NCI-H345 treated with DMSO at 0.1 percent for 48 hours (cell line): ENCODE data around the gene ANO9.
"Not testable (repeated sequence)": the region's sequence is repeated elsewhere in the genome, so short reads cannot be mapped to it uniquely, and the experiment has no call there.

Experiments
- DNase-seq: peaks from one replicate; lab custom pipeline; 2025; ENCODE audit not compliant: unreplicated experiment; lab: John Stamatoyannopoulos, UW

The ANO9 gene

GRCh38 chr11:389369-389768, 52.4 kb downstream of the ANO9 start:
- not testable (repeated sequence) for DNase-seq

- DNase-seq, result no peak
These were observed 54.5 kb downstream of the ANO9 start for GRCh38 chr11:387193-387793.

- DNase-seq, result no peak
These were observed 55.3 kb downstream of the ANO9 start for GRCh38 chr11:386483-386882.

GRCh38 chr11:385594-386351, 56.0 kb downstream of the ANO9 start:
- no peak for DNase-seq

- DNase-seq, result no peak
These were observed 57.3 kb downstream of the ANO9 start for GRCh38 chr11:384511-384910.

GRCh38 chr11:383431-383830, 58.4 kb downstream of the ANO9 start:
- DNase-seq, result no peak

GRCh38 chr11:382081-382629, 59.7 kb downstream of the ANO9 start:
- no peak for DNase-seq

- DNase-seq, result no peak
These were observed 60.2 kb downstream of the ANO9 start for GRCh38 chr11:381501-382072.

GRCh38 chr11:380996-381395, 60.8 kb downstream of the ANO9 start:
- DNase-seq, result no peak

- no peak for DNase-seq
These were observed 61.3 kb downstream of the ANO9 start for GRCh38 chr11:380491-380890.

GRCh38 chr11:380095-380480, 61.7 kb downstream of the ANO9 start:
- no peak for DNase-seq

GRCh38 chr11:379205-380094, 62.4 kb downstream of the ANO9 start:
- no peak for DNase-seq

- DNase-seq, result no peak
These were observed 63.8 kb downstream of the ANO9 start for GRCh38 chr11:377883-378500.

GRCh38 chr11:377174-377865, 64.5 kb downstream of the ANO9 start:
- no peak for DNase-seq

GRCh38 chr11:376531-377173, 65.2 kb downstream of the ANO9 start:
- no peak for DNase-seq

- no peak for DNase-seq
These were observed 66.5 kb downstream of the ANO9 start for GRCh38 chr11:375065-376025.

GRCh38 chr11:373716-374551, 67.9 kb downstream of the ANO9 start:
- DNase-seq, result no peak
